Stimulated activated CD8-positive, alpha-beta memory T cell treated with anti-CD3 and anti-CD28 coated beads, Interleukin-7, amount 100 ng/mL, for 24 hours (primary cell): ENCODE data around the gene SPEM1.

ENCODE experiments used
- DNase-seq: peaks from one replicate; pipeline ENCODE4 v3.0.0-alpha.2; 2020; ENCODE audit warnings: low read depth

Gene SPEM1

DNA sequence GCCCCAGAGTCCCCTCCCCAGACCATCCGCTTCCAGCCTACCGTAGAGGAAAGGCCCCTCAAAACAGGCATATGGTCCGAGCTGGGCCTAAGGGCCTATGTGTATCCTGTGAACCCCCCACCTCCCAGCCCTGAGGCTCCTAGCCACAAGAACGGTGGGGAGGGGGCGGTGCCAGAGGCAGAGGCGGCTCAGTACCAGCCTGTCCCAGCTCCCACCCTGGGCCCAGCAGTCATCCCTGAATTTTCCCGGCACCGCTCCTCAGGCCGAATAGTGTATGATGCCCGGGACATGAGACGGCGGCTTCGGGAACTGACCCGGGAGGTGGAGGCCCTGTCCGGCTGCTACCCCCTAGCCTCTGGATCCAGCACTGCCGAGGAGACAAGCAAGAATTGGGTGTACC is 1.1 kb downstream of the SPEM1 start:
- no peak for DNase-seq

DNA sequence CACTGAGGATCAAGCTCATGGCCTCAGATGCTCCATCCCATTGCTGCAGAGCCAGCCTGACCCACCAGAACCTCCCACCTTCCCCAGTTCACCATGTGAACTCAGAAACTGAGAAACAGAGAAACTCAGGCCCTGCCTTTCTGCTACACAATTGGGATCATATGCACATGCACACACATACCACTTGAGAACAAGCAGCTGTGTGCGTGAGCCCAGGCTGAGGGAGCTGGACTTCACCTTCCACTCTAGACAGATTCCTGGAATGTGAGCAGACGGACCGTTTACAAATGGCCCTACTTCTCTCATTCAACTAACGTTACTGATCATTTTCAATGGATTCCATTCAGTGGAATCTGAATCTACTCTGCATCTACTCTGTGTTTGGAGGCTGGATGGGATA is 3.6 kb downstream of the SPEM1 start:
- DNase-seq, result no peak

DNA sequence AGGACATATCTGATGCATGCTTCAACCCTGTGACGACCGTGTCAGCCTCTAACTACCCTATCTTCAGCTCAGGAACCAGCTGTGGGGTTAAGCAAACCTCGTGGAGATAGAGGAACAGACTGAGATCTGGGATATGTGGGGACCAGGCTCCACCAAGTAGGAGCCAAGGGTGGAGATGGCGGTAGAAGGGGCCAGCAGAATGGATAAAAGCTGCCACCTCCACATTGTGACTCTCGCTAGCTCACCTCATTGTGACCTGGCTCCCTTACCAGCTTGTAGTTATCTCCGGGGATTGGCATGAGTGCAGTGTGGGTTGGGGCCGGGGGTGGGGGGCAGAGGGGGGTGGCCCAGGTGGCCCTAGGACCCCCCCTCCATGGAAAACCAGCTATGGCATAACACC is 5.2 kb downstream of the SPEM1 start, which contains the start of gene SPEM2:
Gene SPEM2 (plus strand): TSS at position 301 of the 400 bp plus-strand sequence. CDS start 73 bp downstream, at position 374.
- DNase-seq, result no peak

DNA sequence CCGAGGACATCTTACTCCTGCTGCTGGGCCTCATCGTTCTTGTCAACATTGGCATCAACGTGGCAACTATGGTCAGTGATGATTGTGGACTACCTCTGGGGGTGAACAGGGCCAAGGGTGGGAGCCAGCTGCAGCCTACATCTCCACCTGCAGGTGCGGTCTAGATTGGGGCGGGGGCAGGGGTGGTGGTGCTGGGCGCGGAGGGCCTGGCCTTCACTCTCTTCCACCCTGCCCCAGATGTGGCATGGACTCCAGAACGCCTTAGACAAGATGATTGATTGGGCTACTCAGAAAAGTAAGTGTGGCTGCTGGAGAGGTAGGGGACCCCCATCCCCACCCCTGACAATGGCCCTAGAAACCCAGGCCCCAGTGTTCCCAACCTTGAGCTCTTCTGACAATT is 5.6 kb downstream of the SPEM1 start:
- DNase-seq, result no peak

DNA sequence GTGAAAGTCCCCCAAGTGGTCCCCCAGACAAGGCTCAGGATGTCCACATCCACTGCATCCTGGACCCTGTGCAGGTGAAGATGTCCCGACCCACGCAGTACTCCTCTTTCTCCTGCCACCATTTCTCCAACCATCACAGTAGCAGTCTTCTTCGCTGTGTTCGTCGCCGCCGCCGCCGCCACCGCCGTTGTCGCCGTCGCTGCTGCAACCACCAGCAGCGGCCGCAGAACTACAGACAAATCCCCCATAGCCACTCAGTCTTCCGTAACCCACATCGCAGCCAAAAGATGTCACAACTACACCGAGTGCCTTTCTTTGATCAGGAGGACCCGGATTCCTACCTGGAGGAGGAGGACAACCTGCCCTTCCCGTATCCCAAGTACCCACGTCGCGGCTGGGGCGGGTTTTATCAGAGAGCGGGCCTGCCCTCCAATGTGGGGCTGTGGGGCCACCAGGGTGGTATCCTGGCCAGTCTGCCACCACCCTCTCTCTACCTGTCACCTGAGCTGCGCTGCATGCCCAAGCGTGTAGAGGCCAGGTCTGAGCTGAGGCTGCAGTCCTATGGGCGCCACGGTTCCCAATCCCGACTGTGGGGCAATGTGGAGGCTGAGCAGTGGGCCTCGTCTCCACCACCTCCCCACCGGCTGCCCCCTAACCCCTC is 6.2 kb downstream of the SPEM1 start:
- DNase-seq, result no peak

DNA sequence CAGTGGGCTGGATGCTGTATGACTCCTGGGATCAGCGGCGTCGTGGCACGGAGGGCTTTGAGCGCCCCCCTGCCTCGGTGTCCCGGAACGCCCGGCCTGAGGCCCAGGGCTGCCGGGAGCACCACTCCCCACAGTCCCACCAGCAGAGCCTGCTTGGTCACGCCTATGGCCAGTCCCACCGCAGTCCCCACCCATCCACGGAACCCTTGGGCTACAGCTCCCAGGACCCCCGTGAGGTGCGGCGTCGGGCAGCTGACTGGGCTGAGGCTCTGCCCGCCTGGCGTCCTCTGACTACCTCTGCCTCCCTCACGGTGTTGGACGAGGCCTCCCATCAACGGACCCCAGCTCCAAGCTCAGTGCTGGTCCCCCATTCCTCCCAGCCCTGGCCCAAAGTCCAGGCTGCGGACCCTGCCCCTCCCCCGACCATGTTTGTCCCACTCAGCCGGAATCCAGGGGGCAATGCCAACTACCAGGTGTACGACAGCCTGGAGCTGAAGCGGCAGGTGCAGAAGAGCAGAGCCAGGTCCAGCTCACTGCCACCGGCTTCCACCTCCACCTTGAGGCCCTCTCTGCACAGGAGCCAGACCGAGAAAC is 6.9 kb downstream of the SPEM1 start:
- no peak for DNase-seq

DNA sequence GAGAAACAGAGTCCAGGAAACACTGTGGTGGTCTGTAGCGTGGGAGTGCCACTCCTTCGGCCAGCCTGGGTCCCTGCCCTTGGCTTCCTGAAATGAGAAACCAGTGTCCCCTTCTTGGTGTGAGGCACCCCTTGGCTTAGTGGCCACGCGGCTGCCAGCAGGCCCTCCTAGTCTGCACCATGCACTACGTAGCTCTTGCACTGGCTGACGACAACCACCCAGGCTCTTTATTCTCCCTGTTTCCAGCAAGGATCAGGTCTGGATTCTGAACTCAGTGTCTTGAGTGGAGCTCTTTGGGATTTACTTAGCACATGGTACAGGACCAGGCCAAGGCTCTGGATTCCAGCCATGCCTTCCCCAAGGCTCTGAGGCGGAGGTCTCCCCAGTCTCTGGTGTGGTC is 7.4 kb downstream of the SPEM1 start:
- no peak for DNase-seq

DNA sequence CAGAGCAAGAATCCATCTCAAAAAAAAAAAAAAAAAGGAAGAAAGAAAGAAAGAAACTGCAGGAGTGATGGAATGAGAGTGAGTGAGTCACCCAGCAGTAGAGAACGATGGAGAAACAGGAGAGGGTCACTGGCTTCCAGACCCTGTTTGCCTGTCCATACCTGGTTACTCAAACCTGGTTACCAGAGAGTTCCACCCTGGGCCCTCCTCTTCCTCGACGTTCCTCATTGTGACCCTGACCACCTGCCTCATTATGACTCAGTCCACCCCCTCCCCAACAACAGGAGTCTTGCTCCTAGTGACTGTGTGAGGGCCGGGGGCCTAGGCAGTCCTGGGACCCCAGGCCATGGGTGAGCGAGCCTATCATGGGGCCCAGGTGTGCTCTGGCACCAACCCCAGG is 8.4 kb downstream of the SPEM1 start, which contains the start of gene SPEM3:
Gene SPEM3 (plus strand): TSS at position 301 of the 400 bp plus-strand sequence. CDS start 46 bp downstream, at position 347.
- DNase-seq, result no peak

DNA sequence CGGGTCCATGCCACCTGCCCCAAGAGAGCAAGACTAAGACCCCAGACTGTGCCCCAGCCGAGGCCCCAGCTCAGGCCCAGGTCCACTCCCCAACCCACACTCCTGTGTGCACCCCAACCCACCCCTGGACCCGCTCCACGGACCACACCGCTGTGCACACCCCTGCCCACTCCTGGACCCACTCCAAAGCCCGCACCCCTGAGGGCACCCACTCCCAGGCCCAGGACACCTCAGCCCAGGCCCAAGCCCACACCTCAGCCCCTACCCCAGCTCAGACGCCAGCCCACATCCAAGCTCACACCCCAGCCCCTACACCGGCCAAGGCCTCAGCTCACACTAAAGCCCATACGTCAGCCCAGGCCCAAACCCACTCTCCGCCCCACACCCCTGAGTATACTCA is 9.6 kb downstream of the SPEM1 start:
- no peak for DNase-seq

DNA sequence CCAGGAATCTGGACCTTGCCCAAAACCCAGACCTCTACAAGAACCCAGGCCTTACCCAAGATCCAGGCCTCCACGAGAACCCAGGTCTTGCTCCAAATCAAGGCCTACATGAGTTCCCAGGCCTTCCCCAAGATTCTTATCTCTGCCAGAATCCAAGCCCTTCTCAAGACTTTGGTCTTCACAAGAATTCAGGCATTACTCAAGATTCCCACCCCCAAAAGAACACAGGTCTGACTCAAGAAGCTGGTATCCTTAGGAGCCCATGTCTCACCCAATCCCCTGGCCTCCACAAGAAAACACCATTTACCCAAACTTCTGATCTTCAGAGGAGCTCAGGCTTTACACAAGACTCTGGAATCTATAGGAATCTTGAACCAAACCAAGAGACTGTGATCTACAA is 11.1 kb downstream of the SPEM1 start:
- no peak for DNase-seq

DNA sequence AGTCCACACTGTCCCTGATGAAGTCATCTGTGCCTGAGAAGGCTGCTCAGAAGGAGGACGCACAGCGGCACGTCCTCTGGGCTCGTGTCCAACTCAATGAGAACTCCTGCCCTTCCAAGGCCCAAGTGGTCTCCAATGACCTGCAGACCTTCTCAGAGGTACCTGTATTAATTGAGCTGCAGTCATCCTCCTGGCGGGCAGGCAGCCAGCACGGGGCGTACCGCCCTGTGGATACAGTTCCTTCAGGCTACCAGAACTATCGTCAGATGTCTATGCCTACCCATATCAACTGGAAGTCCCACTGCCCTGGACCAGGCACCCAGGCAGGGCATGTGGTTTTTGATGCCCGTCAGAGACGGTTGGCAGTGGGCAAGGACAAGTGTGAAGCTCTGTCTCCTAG is 12.2 kb downstream of the SPEM1 start:
- no peak for DNase-seq

DNA sequence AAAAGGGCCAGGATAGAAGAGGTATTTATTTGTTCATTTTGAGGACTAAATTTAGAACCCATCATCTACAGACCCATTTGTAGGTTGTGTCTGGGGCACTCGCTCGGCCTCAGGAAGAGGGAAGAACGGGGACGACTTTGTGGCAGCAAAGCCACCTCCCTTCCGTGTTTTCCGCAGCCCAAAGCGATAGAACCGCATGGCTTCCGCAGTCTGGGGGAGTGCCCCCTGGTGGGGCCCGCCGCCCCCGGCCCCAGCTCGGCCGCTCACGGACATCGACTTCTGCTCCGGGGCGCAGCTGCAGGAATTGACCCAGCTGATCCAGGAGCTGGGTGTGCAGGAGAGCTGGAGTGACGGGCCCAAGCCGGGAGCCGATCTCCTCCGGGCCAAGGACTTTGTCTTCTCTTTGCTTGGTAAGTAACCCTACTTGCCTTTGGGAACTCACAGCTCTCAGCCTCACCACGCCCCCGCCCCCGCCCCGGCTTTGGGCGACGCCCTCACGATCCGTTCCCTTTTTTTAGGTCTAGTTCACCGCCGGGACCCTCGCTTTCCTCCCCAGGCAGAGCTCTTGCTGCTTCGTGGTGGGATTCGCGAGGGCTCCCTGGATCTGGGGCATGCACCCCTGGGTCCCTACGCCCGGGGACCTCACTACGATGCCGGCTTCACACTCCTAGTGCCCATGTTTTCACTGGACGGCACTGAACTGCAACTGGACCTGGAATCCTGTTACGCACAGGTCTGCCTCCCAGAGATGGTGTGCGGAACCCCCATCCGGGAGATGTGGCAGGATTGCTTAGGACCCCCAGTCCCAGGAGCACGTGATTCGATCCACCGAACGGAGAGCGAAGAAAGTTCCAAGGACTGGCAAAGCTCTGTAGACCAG is 15.8 kb downstream of the SPEM1 start:
- DNase-seq, result no peak

DNA sequence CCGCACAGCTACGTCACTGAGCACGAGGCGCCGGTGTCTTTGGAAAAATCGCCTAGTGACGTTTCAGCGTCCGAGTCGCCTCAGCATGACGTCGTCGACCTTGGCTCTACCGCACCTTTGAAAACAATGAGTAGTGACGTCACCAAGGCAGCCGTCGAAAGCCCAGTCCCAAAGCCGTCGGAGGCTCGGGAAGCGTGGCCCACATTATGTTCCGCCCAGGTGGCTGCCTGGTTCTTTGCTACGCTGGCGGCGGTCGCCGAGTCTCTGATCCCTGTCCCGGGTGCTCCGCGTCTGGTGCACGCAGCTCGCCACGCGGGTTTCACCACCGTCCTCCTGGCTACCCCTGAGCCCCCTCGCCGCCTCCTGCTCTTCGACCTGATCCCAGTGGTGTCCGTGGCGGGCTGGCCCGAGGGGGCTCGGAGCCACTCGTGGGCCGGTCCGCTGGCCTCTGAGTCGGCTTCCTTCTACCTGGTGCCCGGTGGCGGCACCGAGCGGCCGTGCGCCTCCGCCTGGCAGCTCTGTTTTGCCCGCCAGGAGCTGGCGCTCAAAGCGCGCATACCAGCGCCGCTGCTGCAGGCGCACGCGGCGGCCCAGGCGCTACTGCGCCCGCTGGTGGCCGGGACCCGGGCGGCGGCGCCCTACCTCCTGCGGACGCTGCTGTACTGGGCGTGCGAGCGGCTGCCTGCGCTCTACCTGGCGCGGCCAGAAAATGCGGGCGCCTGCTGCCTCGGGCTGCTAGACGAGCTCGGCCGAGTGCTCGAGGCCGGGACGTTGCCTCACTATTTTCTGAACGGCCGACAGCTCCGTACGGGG is 16.6 kb downstream of the SPEM1 start:
- DNase-seq, result peak; percentile 31

DNA sequence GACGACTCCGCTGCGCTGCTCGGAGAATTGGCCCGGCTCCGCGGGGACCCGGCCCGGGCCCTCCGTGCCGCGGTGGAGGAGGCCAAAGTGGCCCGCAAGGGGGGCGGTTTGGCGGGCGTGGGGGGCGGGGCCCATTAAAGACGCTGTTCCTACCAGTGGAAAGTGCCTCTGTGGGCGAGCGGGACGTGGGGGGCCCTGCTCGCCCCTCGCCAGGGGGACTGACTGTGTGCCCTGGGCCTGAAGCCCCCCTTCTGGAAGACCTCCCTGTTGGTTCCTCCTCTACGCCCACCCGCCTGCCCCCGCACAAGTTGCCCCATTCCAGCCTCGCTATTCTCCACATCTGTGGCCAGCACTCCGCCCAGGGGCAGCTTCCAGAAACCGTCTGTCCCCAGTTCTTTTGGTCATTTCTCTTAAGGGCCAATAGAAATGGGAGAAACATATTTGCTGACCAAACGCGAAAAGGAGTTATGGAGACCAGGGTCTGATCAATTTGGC is 17.3 kb downstream of the SPEM1 start:
- no peak for DNase-seq

DNA sequence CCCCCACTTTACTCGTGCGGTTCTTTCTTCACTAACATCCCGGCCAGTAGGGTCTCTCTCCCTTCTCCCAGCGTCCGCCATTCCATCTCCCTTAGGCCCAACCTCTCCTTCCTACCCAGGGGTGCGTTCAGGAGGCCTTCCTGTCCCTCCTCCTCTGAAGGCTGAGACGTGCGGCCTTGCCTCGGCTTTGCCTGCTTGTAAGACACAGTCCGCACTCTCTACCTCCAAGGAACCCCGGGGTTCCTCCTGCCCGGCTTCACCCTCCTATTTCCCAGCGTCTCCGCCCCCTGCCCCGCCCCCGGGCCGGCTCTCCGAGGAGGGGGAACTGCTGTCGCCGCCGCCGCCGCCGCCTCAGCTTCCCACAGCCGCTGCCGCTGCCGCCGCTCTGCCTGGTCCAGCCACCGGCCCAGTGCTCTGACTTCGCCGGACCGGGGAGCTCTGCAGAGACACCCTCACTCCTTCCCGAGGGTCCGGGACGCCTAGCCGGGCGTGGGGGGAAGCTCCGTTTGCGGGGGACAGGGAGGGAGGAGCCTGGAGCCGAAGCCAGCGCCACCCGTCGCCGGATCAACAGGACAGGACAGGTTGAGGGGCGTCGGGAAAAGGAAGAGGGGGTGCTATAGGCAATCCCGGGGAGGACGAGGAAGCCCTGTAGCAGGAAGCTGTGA is 18.0 kb downstream of the SPEM1 start:
- no peak for DNase-seq

DNA sequence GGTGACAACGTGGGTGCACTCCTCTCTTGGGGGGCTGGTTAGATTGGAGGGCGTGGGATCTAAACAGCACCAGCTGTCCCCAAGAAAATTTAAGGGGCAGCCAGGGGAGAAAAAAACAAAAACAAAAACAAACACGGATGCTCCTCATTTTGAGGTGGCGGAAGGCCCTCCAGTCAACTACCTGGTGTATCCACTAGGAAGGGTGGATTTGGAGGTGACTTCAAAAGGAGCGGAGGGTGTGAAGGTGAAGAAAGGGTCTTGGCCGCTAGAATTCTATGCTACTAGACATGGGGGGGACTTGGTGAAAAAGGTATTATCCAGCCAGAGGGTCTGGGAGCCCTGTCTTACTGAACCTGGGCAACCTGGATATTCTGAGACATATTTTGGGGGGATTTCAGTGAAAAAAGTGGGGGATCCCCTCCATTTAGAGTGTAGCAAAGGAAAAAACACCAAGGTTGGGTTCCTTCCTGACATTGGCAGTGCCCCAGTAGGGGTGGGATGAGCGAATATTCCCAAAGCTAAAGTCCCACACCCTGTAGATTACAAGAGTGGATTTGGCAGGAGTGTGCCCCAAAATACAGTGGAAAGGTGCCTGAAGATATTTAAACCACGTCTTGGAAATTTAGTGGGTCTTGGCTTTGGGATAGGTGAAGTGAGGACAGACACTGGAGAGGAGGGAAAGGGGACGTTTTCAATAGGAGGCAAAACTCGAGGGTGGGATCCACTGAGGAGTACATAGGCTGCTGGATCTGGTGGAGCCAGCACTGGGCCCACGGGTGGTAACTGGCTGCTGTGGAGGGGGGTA is 18.7 kb downstream of the SPEM1 start:
- no peak for DNase-seq

DNA sequence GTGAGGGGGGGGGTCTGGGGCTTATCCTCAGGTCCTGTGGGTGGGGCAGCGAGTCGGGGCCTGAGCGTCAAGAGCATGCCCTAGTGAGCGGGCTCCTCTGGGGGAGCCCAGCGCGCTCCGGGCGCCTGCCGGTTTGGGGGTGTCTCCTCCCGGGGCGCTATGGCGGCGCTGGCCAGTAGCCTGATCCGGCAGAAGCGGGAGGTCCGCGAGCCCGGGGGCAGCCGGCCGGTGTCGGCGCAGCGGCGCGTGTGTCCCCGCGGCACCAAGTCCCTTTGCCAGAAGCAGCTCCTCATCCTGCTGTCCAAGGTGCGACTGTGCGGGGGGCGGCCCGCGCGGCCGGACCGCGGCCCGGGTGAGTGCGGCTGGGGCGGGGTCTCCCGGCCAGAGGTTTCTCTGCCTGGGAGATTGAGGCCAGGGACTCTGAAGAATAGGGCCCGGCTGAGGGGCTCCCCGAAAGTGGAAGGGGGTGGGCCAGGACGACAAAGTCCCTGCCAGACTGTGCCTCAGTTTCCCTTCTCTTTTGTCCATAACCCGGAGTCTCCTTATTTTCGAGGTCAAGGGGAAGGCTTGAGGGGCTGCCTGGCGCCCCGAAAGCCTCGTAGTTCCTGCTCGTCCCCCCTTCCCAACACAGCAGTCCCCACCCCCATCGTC is 19.5 kb downstream of the SPEM1 start, which contains the start of gene FGF11:
Gene FGF11 (plus strand): TSS at position 51 of the 651 bp plus-strand sequence. CDS start 109 bp downstream, at position 160.
- no peak for DNase-seq

DNA sequence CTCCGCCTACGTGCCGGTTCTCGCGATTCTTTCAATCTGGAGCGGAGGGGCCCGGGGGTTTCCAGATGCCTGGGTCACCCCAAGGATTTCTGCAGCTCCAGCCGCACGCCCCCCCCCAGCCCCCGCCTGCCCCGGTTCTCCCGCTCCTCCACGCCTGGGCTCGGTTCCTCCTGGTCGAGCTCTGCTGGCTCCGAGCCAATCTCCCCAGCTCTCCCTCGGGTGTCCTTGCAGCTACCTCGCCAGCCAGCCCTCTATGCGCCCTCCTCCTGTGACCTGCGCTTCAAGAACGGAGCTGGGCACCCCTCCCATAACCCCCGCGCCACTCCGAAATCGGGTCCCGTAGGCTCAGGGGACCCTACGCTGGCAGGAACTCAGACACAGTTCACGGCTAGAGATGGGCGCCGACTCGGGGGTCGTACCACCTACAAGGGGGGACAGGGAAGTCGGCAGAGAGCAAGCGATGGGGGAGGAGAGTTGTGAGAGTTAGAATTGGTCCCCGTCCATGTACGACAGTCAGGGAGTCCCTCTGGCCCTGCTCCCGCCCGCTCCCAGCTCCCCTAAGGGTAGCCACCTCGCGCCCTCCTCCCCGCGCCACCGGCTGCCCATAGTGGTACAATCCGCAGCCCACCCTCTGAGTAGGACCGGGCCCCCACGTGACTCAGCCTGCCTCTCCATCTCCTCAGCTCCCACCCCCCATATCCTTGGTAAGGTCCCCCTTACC is 20.1 kb downstream of the SPEM1 start:
- DNase-seq, result no peak

DNA sequence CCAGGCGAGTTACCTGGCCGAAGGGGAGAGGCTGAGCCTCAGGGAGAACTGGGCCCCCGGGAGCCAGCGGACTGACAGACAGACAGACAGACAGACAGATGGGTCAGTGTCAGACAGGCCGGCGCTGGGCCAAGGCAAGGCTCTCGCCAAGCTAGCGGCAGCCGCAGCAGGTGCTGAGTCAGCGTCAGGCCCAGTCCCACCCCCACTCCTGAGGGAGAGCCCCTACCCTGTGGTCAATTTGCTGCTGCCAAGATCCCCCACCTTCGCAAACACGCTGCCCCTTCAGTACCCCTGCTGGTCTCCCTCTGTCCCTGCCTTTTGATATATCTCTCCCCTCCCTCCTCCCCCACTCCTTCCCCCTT is 20.7 kb downstream of the SPEM1 start:
- DNase-seq, result no peak
